ENCODE results near the gene MATN1. TPM values are rescaled to one million over a fixed set of nuclear protein-coding genes. Genes with fewer than 3 reads are reported as not detected.

Gene MATN1
- polyA plus RNA-seq, 2 of the 4 experiments (the other 2 are of a cell fraction) = 0.05 to 0.17 TPM

DNA sequence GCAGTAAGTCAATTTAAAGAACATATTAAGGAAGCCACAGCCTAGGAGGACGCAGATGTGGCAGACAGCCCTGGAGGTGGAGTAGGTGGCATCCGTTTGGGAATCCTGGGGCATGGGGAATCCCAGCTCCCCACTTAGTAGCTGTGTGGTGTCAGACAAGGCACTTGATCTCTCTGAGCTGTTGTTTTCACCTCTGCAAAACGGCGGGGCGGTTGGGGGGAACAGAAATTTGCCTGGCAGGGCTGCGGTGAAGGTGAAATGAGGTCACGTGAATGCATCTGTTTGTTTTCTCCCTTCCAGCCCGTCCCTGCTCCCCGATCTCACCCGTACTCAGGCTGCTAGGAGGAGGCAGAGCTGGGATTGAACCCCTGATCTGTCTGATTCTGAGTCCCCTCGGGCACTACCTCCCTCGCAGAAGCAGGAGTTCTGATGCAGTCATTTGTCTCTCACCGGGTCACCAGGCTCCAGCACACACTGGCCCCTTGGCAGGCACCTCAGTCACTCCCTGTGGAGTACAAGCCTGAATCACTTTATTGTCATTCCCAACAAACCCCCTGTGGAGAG is 36.4 kb upstream of the MATN1 start:
- Histone ChIP-seq H3K27ac (no peak overlapping the region), H3K9me3 (no peaks in the 10 kb centered on the region), H3K4me3 (no peak overlapping the region), H3K4me2 (no peak overlapping the region), H3K4me1 (no peaks in the 10 kb centered on the region)
- POLR2A ChIA-PET = no interaction called here
- 74% methylated on average over 13 of the region's 13 CpGs for WGBS (ENCODE audit: missing lambda C conversion rate)
- no peak for ATAC-seq
- CTCF ChIA-PET = interaction anchor here (4.7 kb wide), 1 partner anchor 19 kb away, joined by 23 read pairs; no protein-coding TSS in a partner anchor
- DNase-seq (ENCODE audit: low read depth in 1 of 2, low spot score in 1 of 2) = no peak
- no peak for FAIRE-seq
- TF ChIP-seq CHD2 (IDR thresholded peaks at IDR 0.05; ENCODE audit: low read length, partially characterized antibody) = no peak
- TF ChIP-seq CHD4 (IDR thresholded peaks at IDR 0.05; ENCODE audit: borderline replicate concordance) = no peak

DNA sequence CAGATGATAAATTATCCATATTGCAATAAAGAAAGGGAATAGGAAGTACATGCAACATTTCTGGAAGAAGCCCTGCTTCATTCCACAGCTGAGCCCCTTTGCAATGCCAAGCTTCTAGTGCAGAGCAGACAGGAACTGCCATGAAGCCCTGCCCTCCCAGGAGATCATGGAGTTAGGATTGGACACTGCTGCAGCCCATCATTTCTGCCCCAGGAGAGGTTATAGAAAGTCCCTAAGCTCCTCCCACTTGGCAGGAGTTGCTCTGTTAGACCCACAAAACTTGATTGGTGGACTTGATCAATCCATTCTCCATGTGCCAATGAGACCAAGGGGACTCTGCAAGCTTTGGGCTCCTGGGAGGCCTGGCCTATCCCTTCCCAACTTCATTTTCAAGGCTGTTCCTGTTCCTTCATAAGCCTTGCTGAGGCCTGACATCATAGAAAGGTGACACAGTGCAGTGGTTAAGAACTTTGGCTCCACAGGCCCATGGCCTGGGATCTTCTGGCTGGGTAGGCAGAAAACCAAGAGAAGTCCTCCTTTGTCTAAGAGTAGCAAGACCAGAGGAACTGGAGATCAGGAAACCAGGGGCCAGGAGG is 35.5 kb upstream of the MATN1 start:
- Histone ChIP-seq H3K4me2 (no peak overlapping the region), H3K9me3 (no peaks in the 10 kb centered on the region), H3K4me3 (no peak overlapping the region), H3K4me1 (no peaks in the 10 kb centered on the region), H3K27ac (no peak overlapping the region)
- ChIA-PET POLR2A (no interaction called here), CTCF (interaction anchor here (0.9 to 1.9 kb wide), 6 partner anchors 9 to 1522 kb away, joined by 3 to 13 read pairs (median 5); partner anchors contain the start of gene PTPRU)
- FAIRE-seq = no peak
- TF ChIP-seq MAFK (IDR thresholded peaks at IDR 0.05; ENCODE audit: partially characterized antibody) (no peak), PHF8 (IDR thresholded peaks at IDR 0.05; ENCODE audit: borderline replicate concordance, low read depth) (no peak), POLR2AphosphoS2 (conservative IDR thresholded peaks at IDR 0.05; ENCODE audit: low read length) (no peak), ZSCAN20 (CRISPR knock-in tag; IDR thresholded peaks at IDR 0.05) (no peak), JUNB (IDR thresholded peaks at IDR 0.05) (no peak), ZFP36 (IDR thresholded peaks at IDR 0.05; ENCODE audit: borderline replicate concordance, partially characterized antibody) (no peak), RNF2 (IDR thresholded peaks at IDR 0.05; ENCODE audit: borderline replicate concordance, low read depth) (no peak), HEYL (CRISPR knock-in tag; IDR thresholded peaks at IDR 0.05) (no peak), TFCP2L1 (CRISPR knock-in tag; IDR thresholded peaks at IDR 0.05) (no peak), NFE2L2 (conservative IDR thresholded peaks at IDR 0.05; ENCODE audit: low read length) (no peak), HDAC2 (IDR thresholded peaks at IDR 0.05) (no peak), RCOR1 (IDR thresholded peaks at IDR 0.05; ENCODE audit: low read depth, low read length) (no peak), RAD21 (conservative IDR thresholded peaks at IDR 0.05 in 1 of 2, IDR thresholded peaks at IDR 0.05 in 1 of 2) (no peak), RARB (CRISPR knock-in tag; IDR thresholded peaks at IDR 0.05) (no peak), HOXB13 (CRISPR knock-in tag; IDR thresholded peaks at IDR 0.05; ENCODE audit: low read depth) (no peak), HOXA7 (CRISPR knock-in tag; IDR thresholded peaks at IDR 0.05) (no peak), EP300 (IDR thresholded peaks at IDR 0.05) (no peak)
- TF ChIP-seq, protein P1, sequence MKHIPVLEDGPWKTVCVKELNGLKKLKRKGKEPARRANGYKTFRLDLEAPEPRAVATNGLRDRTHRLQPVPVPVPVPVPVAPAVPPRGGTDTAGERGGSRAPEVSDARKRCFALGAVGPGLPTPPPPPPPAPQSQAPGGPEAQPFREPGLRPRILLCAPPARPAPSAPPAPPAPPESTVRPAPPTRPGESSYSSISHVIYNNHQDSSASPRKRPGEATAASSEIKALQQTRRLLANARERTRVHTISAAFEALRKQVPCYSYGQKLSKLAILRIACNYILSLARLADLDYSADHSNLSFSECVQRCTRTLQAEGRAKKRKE (CRISPR knock-in tag; IDR thresholded peaks at IDR 0.05; ENCODE audit: low read depth) = no peak
- TF ChIP-seq, protein P2, sequence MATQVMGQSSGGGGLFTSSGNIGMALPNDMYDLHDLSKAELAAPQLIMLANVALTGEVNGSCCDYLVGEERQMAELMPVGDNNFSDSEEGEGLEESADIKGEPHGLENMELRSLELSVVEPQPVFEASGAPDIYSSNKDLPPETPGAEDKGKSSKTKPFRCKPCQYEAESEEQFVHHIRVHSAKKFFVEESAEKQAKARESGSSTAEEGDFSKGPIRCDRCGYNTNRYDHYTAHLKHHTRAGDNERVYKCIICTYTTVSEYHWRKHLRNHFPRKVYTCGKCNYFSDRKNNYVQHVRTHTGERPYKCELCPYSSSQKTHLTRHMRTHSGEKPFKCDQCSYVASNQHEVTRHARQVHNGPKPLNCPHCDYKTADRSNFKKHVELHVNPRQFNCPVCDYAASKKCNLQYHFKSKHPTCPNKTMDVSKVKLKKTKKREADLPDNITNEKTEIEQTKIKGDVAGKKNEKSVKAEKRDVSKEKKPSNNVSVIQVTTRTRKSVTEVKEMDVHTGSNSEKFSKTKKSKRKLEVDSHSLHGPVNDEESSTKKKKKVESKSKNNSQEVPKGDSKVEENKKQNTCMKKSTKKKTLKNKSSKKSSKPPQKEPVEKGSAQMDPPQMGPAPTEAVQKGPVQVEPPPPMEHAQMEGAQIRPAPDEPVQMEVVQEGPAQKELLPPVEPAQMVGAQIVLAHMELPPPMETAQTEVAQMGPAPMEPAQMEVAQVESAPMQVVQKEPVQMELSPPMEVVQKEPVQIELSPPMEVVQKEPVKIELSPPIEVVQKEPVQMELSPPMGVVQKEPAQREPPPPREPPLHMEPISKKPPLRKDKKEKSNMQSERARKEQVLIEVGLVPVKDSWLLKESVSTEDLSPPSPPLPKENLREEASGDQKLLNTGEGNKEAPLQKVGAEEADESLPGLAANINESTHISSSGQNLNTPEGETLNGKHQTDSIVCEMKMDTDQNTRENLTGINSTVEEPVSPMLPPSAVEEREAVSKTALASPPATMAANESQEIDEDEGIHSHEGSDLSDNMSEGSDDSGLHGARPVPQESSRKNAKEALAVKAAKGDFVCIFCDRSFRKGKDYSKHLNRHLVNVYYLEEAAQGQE (IDR thresholded peaks at IDR 0.05) = no peak
- peak in 1 of 2 experiments; percentile 63; a peak in 2 of 6 replicates for ATAC-seq
- peak in 1 of 2 experiments; percentile 25 for DNase-seq (ENCODE audit: low read depth in 1 of 2, low spot score in 1 of 2)
